Right lobe of liver (tissue), 4 donors: ENCODE results near the gene TNK1.

Experiments
- POLR2A ChIP-seq: fragments of 450-650 bp; IDR thresholded peaks from one replicate; pipeline ENCODE4 v1.6.1; 2017; ENCODE audit warnings: antibody characterized with exemption, mild to moderate bottlenecking
- TF ChIP-seq, protein P1 (sequence below), 4 donors: fragments of 200-600 bp in 3 of 4; fragments of 450-650 bp in 1 of 4; IDR thresholded peaks; one replicate each; pipeline versions ENCODE4 v1.5.1 to v1.8.0; 2016 to 2022; ENCODE audit warnings: antibody characterized with exemption in 4 of 4, mild to moderate bottlenecking in 2 of 4
- donor health status: DM: no; HTN: no; CAD: no.
- donor health status: DM: no; HTN: no; CAD: no.
- donor health status: DM: no; HTN: yes; CAD: no.

DNA sequence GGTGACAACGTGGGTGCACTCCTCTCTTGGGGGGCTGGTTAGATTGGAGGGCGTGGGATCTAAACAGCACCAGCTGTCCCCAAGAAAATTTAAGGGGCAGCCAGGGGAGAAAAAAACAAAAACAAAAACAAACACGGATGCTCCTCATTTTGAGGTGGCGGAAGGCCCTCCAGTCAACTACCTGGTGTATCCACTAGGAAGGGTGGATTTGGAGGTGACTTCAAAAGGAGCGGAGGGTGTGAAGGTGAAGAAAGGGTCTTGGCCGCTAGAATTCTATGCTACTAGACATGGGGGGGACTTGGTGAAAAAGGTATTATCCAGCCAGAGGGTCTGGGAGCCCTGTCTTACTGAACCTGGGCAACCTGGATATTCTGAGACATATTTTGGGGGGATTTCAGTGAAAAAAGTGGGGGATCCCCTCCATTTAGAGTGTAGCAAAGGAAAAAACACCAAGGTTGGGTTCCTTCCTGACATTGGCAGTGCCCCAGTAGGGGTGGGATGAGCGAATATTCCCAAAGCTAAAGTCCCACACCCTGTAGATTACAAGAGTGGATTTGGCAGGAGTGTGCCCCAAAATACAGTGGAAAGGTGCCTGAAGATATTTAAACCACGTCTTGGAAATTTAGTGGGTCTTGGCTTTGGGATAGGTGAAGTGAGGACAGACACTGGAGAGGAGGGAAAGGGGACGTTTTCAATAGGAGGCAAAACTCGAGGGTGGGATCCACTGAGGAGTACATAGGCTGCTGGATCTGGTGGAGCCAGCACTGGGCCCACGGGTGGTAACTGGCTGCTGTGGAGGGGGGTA is 58.0 kb downstream of the TNK1 start:
- TF ChIP-seq, protein P1, sequence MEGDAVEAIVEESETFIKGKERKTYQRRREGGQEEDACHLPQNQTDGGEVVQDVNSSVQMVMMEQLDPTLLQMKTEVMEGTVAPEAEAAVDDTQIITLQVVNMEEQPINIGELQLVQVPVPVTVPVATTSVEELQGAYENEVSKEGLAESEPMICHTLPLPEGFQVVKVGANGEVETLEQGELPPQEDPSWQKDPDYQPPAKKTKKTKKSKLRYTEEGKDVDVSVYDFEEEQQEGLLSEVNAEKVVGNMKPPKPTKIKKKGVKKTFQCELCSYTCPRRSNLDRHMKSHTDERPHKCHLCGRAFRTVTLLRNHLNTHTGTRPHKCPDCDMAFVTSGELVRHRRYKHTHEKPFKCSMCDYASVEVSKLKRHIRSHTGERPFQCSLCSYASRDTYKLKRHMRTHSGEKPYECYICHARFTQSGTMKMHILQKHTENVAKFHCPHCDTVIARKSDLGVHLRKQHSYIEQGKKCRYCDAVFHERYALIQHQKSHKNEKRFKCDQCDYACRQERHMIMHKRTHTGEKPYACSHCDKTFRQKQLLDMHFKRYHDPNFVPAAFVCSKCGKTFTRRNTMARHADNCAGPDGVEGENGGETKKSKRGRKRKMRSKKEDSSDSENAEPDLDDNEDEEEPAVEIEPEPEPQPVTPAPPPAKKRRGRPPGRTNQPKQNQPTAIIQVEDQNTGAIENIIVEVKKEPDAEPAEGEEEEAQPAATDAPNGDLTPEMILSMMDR (IDR thresholded peaks at IDR 0.05) = no peak
- no peak for TF ChIP-seq POLR2A
